K562 (cell line): ENCODE results near the gene PGGHG. TPM values are rescaled to one million over a fixed set of nuclear protein-coding genes. Genes with fewer than 3 reads are reported as not detected.

Source experiments
- ATAC-seq: fragments of 200-7000 bp; cut with Tn5 transposase; 3 replicates; pipeline ENCODE4 v1.9.1; 2020; ENCODE audit warnings: moderate library complexity
- BruUV-seq: library from RNA; stranded (reverse); fragments of 400-500 nt; replicated peaks from 2 replicates; lab custom pipeline; 2021; lab: Mats Ljungman, UMichigan
- CTCF ChIA-PET: fragments of 300-600 bp; formaldehyde crosslinking; extraction: SDS; loops from one replicate; lab custom pipeline; 2021; ENCODE audit warnings: low intra/inter-chr PET ratio; lab: Yijun Ruan, JAX
- POLR2A ChIA-PET: fragments of 300-600, 350-650 bp; sonication (Branson Sonifier 250); formaldehyde crosslinking; extraction: SDS; loops from one replicate; lab custom pipeline; 2021; ENCODE audit warnings: antibody characterized with exemption, inconsistent platforms; lab: Yijun Ruan, JAX
- DNase-seq, 4 experiments: peaks; one replicate each; pipeline versions ENCODE4 v3.0.0 to v3.0.0-alpha.2; 2011 to 2018; ENCODE audit warnings: low spot score in 3 of 4, mixed read lengths in 3 of 4; ENCODE audit errors: extremely low read depth in 1 of 4
- FAIRE-seq: peaks from 2 replicates; lab custom pipeline; 2011; peaks lifted over from hg19 to GRCh38; lab: Jason Lieb, UNC
- H2AFZ ChIP-seq: 2 replicates; pipeline ENCODE4 v1.6.0; 2011; ENCODE audit warnings: low read depth, low read length, control low read depth, inconsistent platforms
- H3K27ac ChIP-seq: fragments of 200-600 bp; 3 replicates; pipeline ENCODE4 v1.8.0; 2011; ENCODE audit warnings: low read depth, mild to moderate bottlenecking, control low read depth, inconsistent platforms, low read length, moderate library complexity, mixed read lengths; ENCODE audit errors: extremely low read depth
- H3K27me3 ChIP-seq, 2 experiments: fragments of 300-600 bp in 1 of 2; 2 replicates in 1 of 2; 3 replicates in 1 of 2; pipeline versions ENCODE4 v1.6.0 to v1.8.0; 2011; ENCODE audit warnings: inconsistent platforms in 2 of 2, low read length in 2 of 2, mild to moderate bottlenecking in 1 of 2, mixed read lengths in 1 of 2, moderate library complexity in 1 of 2; ENCODE audit not compliant: control insufficient read depth in 2 of 2, insufficient read depth in 2 of 2
- H3K36me3 ChIP-seq: fragments of 300-600 bp; 3 replicates; pipeline ENCODE4 v1.8.0; 2011; ENCODE audit warnings: mild to moderate bottlenecking, low read length, inconsistent platforms; ENCODE audit not compliant: control insufficient read depth, insufficient read depth
- H3K4me1 ChIP-seq, 2 experiments: fragments of 200-600 bp in 1 of 2; replicated peaks in 1 of 2; 2 replicates in 1 of 2; 3 replicates in 1 of 2; pipeline versions ENCODE4 v1.5.1 to v1.8.0; 2011; ENCODE audit warnings: inconsistent platforms in 2 of 2, low read length in 2 of 2, mild to moderate bottlenecking in 1 of 2, mixed read lengths in 1 of 2, moderate library complexity in 1 of 2; ENCODE audit not compliant: control insufficient read depth in 2 of 2, insufficient read depth in 2 of 2
- H3K4me2 ChIP-seq: 2 replicates; pipeline ENCODE4 v1.6.1; 2011; ENCODE audit warnings: low read length, control low read depth, inconsistent platforms, mixed read lengths; ENCODE audit not compliant: insufficient read depth
- H3K4me3 ChIP-seq: fragments of 200-600 bp; sonication (generic), shearing (Covaris generic); 2 replicates; pipeline ENCODE4 v1.5.1; 2016; ENCODE audit warnings: control low read depth, inconsistent platforms
- H3K79me2 ChIP-seq: fragments of 200-600 bp; 3 replicates; pipeline ENCODE4 v1.8.0; 2011; ENCODE audit warnings: low read length, inconsistent platforms; ENCODE audit not compliant: control insufficient read depth, insufficient read depth
- H3K9ac ChIP-seq, 2 experiments: 2 replicates each; pipeline versions ENCODE4 v1.6.0 to v1.6.1; 2011; ENCODE audit warnings: low read depth in 2 of 2, low read length in 2 of 2, control low read depth in 1 of 2, inconsistent platforms in 1 of 2, mild to moderate bottlenecking in 1 of 2, mixed read lengths in 1 of 2; ENCODE audit not compliant: insufficient read depth in 1 of 2
- H3K9me1 ChIP-seq: one replicate; pipeline ENCODE4 v1.6.0; 2011; ENCODE audit warnings: inconsistent platforms, mild to moderate bottlenecking, low read length, moderate library complexity; ENCODE audit not compliant: control insufficient read depth, insufficient read depth
- H3K9me3 ChIP-seq: replicated peaks from 2 replicates; pipeline ENCODE4 v1.5.1; 2011; ENCODE audit warnings: low read depth, low read length, inconsistent platforms; ENCODE audit not compliant: control insufficient read depth, insufficient read depth
- H4K20me1 ChIP-seq: replicated peaks from 2 replicates; pipeline ENCODE4 v1.6.1; 2011; ENCODE audit warnings: low read length, inconsistent platforms, mixed read lengths; ENCODE audit not compliant: control insufficient read depth, insufficient read depth
- FOXP1 ChIP-seq: sonication (generic); formaldehyde crosslinking; IDR thresholded peaks from 2 replicates; pipeline ENCODE4 v1.8.0; 2022; ENCODE audit warnings: mild to moderate bottlenecking, missing genetic modification reagents
- FOXP4 ChIP-seq: sonication (generic); formaldehyde crosslinking; IDR thresholded peaks from 2 replicates; pipeline ENCODE4 v1.8.0; 2022; ENCODE audit warnings: mild to moderate bottlenecking, missing genetic modification reagents, borderline replicate concordance
- KDM5B ChIP-seq: fragments of 200-600 bp; sonication (generic); IDR thresholded peaks from 2 replicates; pipeline ENCODE4 v1.6.1; 2012; ENCODE audit warnings: low read depth, mild to moderate bottlenecking, moderate library complexity, low read length, control low read depth, inconsistent platforms; ENCODE audit not compliant: insufficient replicate concordance
- KLF10 ChIP-seq: fragments of 250-450 bp; sonication (Bioruptor Pico); IDR thresholded peaks from 2 replicates; pipeline ENCODE4 v1.6.1; 2021; ENCODE audit warnings: matching md5 sums
- TFAP4 ChIP-seq: sonication (generic); formaldehyde crosslinking; IDR thresholded peaks from 2 replicates; pipeline ENCODE4 v1.8.0; 2022; ENCODE audit warnings: missing genetic modification reagents, mild to moderate bottlenecking, moderate library complexity, borderline replicate concordance
- USF1 ChIP-seq: sonication (generic); formaldehyde crosslinking; IDR thresholded peaks from 2 replicates; pipeline ENCODE4 v1.9.0; 2022; ENCODE audit warnings: mild to moderate bottlenecking, missing genetic modification reagents
- ZNF395 ChIP-seq: fragments of 200-800 bp; sonication (Bioruptor generic); IDR thresholded peaks from 2 replicates; pipeline ENCODE4 v1.6.1; 2017; ENCODE audit warnings: missing genetic modification characterization, missing compliant biosample characterization
- WGBS: fragments of 100-300 bp; shearing (Covaris generic); methylation state at CpG from one replicate; pipeline ENCODE4 v1.1.6; 2016; ENCODE audit warnings: low coverage, mixed read lengths; ENCODE audit not compliant: insufficient coverage; ENCODE audit errors: missing lambda C conversion rate; 5-methylcytosine and 5-hydroxymethylcytosine counted together
- in situ Hi-C: fragments of 300-500 bp; cut with MboI; formaldehyde crosslinking; loops from 4 replicates; pipeline ENCODE4 v1.15.0; 2018; ENCODE audit warnings: inconsistent platforms, mixed read lengths
- intact Hi-C: fragments of 100-400 bp; cut with micrococcal nuclease; formaldehyde crosslinking; loops from 2 replicates; pipeline ENCODE4 v1.14.2; 2022
- polyA plus RNA-seq, 8 experiments: library from polyadenylated mRNA; depleted of rRNA in 4 of 8; stranded (reverse) in 5 of 8; unstranded in 3 of 8; fragments of >200 nt; fragmentation: Nextera tagmentation in 2 of 8; fragmentation: Illumina TruSeq in 1 of 8; extraction: Ambion mirVana in 2 of 8; extraction: Trizol in 1 of 8; gene quantifications; 2 replicates each; pipeline versions ENCODE4 v1.2.1 to v1.2.3, GENCODE V29; 2011 to 2014; ENCODE audit warnings: inconsistent platforms in 1 of 8, missing spikeins in 1 of 8
- total RNA-seq, 7 experiments: library from RNA; depleted of rRNA in 6 of 7; stranded (reverse); fragments of >200 nt in 6 of 7; fragmentation: Illumina TruSeq in 2 of 7; extraction: Trizol in 2 of 7; gene quantifications; 2 replicates each; pipeline versions ENCODE4 v1.2.1 to v1.2.3, GENCODE V29; 2011 to 2021; ENCODE audit warnings: low replicate concordance in 1 of 7

Gene PGGHG
- total and polyA plus RNA-seq, 9 of the 15 experiments (the other 6 are each of a cell fraction or from before 2014, with no cell fraction given) = 0.38 to 85.1 (median 18.1) TPM

- 0 out of 2 replicates have a peak, but pooled peaks have one; percentile 25 for TF ChIP-seq FOXP1 (CRISPR knock-in tag)
- TF ChIP-seq TFAP4 (CRISPR knock-in tag) = 0 out of 2 replicates have a peak, but pooled peaks have one; percentile 38
- no peak for TF ChIP-seq KLF10
- TF ChIP-seq KDM5B = peak; percentile 51
Observed at GRCh38 chr11:315051-315481, 26.1 kb downstream of the PGGHG start (continued).

GRCh38 chr11:315516-315994, 26.6 kb downstream of the PGGHG start:
- Histone ChIP-seq H3K9ac (peak overlapping the region; percentile 82 to 98), H3K27me3 (no peaks in the 10 kb centered on the region), H3K4me2 (peak overlapping the region; percentile 95), H3K79me2 (peaks cover 80% of the 10 kb centered on the region), H3K4me3 (peak overlapping the region; percentile 69), H3K36me3 (peaks cover 29% of the 10 kb centered on the region; the same call in 1 of the 3 replicates), H4K20me1 (peaks cover 5% of the 10 kb centered on the region; the same call in 1 of the 2 replicates), H3K9me3 (no peaks in the 10 kb centered on the region), H3K9me1 (no peaks in the 10 kb centered on the region), H3K4me1 (peaks cover 26 to 49% of the 10 kb centered on the region in 2 experiments), H2AFZ (no peak overlapping the region), H3K27ac (peak overlapping the region; percentile 87)
- DNase-seq (no peak), FAIRE-seq (no peak), ATAC-seq (no peak)
- ChIA-PET CTCF (no interaction called here), POLR2A (interaction anchor here (0.6 to 1.0 kb wide), 5 partner anchors 9 to 55 kb away, joined by 3 to 4 read pairs (median 3); no protein-coding TSS in a partner anchor)
- BruUV-seq = no TSS peak
- intact Hi-C loops = no loop called here
- in situ Hi-C loops = no loop called here
- 0% methylated on average over 25 of the region's 32 CpGs for WGBS
- TF ChIP-seq FOXP4 (CRISPR knock-in tag) = 0 out of 2 replicates have a peak, but pooled peaks have one; percentile 26
- peak; percentile 10; the same call in 1 of the 2 replicates for TF ChIP-seq ZNF395 (CRISPR knock-in tag)
- no peak for TF ChIP-seq USF1 (CRISPR knock-in tag)
